ENCODE measurements around the gene UXT.

DNA sequence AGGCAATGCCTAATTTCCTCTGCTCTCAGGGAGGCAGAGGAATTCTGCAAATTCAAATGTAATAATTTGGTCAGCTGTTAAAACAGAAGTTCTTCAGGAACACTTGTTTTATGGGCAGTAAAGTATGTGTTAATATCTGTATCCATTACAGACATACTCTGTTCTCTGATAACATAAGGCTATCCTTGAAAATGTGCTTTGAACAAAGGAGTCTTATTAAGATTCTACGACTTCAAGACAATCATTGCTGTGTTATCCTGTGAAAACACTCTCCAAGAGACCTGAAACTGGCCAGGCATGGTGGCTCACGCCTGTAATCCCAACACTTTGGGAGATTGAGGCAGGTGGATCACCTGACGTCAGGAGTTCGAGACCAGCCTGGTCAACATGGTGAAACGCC lies 27.3 kb downstream of the UXT start:
- TF ChIP-seq, protein P1, sequence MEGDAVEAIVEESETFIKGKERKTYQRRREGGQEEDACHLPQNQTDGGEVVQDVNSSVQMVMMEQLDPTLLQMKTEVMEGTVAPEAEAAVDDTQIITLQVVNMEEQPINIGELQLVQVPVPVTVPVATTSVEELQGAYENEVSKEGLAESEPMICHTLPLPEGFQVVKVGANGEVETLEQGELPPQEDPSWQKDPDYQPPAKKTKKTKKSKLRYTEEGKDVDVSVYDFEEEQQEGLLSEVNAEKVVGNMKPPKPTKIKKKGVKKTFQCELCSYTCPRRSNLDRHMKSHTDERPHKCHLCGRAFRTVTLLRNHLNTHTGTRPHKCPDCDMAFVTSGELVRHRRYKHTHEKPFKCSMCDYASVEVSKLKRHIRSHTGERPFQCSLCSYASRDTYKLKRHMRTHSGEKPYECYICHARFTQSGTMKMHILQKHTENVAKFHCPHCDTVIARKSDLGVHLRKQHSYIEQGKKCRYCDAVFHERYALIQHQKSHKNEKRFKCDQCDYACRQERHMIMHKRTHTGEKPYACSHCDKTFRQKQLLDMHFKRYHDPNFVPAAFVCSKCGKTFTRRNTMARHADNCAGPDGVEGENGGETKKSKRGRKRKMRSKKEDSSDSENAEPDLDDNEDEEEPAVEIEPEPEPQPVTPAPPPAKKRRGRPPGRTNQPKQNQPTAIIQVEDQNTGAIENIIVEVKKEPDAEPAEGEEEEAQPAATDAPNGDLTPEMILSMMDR (IDR thresholded peaks at IDR 0.05): no peak
- TF ChIP-seq POLR2A (IDR thresholded peaks at IDR 0.05): no peak
